ENCODE results near the gene ZC3H10. TPM values are rescaled to one million over a fixed set of nuclear protein-coding genes. Genes with fewer than 3 reads are reported as not detected.

ZC3H10 gene
- total RNA-seq, 1 donor from 2014 or later, result 4.1 TPM

DNA sequence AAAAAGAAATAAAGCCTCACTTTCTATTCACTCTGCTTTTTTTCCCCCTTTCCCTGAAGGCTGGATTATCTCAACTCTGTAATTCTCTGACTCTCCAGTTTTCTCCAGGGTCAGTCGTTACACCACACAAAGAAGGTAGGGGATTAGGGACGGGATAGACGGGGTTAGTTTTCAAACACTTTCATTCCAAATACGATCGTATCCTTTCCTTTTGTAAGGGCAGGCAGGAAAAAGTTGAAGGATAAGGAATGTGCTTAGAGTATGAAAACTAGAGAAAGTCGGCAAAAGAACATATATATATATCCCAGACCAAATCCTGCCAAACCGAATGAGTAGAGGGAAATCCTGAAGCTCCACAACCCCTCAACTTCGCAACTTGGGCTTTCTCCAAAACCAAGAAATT lies 9.4 kb downstream of the ZC3H10 start:
- no peak for DNase-seq (ENCODE audit: extremely low read depth, low read depth, low spot score)

DNA sequence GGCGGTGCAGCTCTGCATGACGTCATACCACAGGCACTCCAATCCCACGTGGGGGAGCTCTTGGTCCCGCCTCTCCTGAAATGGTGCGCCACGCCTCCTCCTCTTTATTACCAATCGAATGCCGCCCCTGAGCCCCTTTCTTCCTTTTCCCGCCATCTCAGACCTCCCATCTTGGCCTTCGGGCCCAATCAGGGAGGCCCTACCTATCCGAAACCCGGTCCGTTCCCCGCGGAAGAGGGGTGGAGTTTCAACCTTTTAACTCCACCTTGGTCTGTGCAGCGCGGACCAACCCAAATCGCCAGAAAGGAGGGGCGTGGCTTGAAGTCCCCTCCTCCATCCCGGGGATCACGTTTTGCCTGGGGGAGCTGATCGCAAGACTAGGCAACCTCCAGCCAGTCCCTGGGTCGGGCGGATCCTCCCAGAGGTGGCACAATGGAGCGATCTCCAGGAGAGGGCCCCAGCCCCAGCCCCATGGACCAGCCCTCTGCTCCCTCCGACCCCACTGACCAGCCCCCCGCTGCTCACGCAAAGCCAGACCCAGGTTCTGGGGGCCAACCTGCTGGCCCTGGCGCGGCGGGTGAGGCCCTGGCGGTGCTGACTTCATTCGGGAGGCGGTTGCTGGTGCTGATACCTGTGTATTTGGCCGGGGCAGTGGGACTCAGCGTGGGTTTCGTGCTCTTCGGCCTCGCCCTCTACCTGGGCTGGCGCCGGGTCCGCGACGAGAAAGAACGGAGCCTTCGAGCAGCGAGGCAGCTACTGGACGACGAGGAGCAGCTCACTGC lies 10.0 kb downstream of the ZC3H10 start, which contains the start of gene ESYT1:
Gene ESYT1 (plus strand): TSS at position 380 of the 782 bp plus-strand sequence. CDS start 53 bp downstream, at position 433.
- DNase-seq (ENCODE audit: extremely low read depth, low read depth, low spot score), result peak; percentile 99

- no peak for DNase-seq (ENCODE audit: extremely low read depth, low read depth, low spot score)
Measured at GRCh38 chr12:56128670-56129205, 10.7 kb downstream of the ZC3H10 start.

DNA sequence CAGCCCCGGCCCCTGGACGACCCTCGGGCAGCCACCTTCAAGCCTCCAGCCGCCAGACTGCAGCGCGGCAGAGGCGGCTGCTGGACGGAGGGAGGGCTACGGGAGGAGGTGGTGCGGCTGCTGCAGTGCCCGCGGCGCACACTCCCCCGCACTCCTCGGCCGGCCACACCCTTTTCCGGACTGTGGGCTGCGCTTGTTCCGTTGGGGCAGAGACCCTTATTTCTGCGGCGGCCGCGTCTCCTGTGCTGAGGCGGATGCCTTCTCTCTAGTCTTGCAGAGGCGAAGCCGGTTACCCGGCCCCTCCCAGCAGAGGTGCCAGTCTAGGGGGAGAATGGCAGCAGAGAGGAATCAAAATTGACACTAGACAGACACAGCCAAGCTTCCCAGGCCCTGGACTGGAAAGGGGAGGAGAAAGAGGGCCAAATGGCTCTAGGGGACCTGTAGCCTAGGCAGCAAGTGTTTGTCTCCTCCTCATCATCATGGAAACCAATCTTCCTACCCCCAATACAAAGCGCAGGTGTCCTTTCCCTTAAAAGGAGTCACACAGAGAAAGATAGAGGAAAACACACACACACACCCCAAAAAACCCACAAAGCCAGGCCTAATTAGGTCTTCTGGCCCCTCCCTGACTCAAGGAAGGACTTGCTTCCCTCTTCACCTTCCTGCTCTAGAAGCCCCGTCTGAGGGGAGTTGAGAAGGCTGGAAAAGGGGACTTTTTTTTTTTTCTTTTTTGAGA lies 11.3 kb downstream of the ZC3H10 start:
- DNase-seq (ENCODE audit: extremely low read depth, low read depth, low spot score), result no peak

DNA sequence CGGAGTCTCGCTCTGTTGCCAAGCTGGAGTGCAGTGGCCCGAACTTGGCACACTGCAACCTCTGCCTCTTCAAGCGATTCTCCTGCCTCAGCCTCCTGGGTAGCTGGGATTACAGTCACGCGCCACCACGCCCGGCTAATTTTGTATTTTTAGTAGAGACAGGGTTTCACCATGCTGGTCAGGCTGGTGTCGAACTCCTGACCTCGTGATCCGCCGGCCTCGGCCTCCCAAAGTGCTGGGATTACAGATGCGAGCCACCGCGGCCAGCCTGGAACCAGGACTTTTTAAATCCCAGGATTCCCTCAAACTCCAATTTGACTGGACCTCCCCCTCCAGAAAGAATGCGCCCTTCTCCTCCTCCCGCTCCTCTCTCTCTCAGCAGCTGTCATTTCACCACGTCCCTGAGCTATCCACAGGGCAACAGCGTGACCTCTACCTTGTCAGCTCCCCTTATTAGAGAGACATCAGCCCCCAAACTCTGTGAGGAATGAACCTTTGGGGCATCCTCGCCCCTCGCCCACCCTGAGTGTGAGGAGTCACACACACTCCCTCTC lies 12.0 kb downstream of the ZC3H10 start:
- DNase-seq (ENCODE audit: extremely low read depth, low read depth, low spot score), result no peak

GRCh38 chr12:56130876-56131275 lies 12.8 kb downstream of the ZC3H10 start:
- no peak for DNase-seq (ENCODE audit: extremely low read depth, low read depth, low spot score)

DNA sequence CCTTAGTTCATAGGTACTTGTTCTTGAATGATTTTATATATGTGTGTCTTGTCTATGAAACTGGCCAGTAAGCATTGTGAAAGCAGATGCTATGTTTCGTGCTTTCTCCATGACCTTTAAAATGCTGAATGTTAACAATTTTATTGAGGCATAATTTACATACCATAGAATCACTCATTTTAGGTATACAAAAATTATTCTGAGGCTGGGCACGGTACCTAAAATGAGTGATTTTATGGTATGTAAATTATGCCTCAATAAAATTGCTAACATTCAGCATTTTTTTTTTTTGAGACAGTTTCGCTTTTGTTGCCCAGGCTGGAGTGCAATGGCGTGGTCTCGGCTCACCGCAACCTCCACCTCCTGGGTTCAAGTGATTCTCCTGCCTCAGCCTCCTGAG lies 16.8 kb downstream of the ZC3H10 start:
- DNase-seq (ENCODE audit: extremely low read depth, low read depth, low spot score), result no peak

- no peak for DNase-seq (ENCODE audit: extremely low read depth, low read depth, low spot score)
Measured at GRCh38 chr12:56137853-56138571, 19.9 kb downstream of the ZC3H10 start.

GRCh38 chr12:56141946-56142784 lies 24.1 kb downstream of the ZC3H10 start:
- DNase-seq (ENCODE audit: extremely low read depth, low read depth, low spot score), result no peak

DNA sequence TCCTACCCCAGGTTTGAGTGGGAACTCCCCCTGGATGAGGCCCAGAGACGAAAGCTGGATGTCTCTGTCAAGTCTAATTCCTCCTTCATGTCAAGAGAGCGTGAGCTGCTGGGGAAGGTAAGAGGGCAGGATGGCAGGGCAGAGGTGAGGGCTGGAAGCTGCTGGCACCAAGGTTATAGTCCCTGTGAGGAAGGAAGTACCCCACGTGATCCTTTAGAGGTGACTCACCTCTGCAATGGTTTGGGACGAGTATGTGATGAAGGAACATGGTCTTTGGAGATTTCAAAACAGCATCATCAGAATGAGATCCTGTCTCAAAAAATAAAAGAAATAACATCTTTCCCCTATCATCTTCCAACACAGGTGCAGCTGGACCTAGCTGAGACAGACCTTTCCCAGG lies 25.2 kb downstream of the ZC3H10 start:
- DNase-seq (ENCODE audit: extremely low read depth, low read depth, low spot score), result no peak

DNA sequence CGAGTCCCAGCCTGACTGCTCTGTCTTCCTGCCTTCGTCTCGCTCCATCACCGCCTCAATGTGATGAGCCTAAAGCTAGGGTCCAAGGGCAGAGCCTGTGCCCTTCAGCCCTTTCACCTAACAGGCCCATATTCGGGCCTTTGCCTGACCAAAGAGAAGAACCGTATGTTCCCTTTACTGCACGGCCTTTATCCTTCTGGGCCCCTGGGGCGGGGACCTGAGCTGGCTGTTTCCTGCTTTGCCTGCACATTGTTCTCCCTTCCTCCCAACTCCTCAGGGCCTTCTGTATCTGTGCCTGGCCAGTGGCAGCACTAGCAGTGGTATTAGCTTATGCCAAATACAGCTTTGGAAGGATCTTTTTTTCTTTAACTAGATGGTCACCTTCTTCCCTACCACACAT lies 25.8 kb downstream of the ZC3H10 start:
- DNase-seq (ENCODE audit: extremely low read depth, low read depth, low spot score), result no peak

GRCh38 chr12:56145217-56145616 lies 27.2 kb downstream of the ZC3H10 start:
- no peak for DNase-seq (ENCODE audit: extremely low read depth, low read depth, low spot score)

GRCh38 chr12:56146492-56147460 lies 28.7 kb downstream of the ZC3H10 start:
- no peak for DNase-seq (ENCODE audit: extremely low read depth, low read depth, low spot score)

GRCh38 chr12:56150563-56150962 lies 32.5 kb downstream of the ZC3H10 start:
- DNase-seq (ENCODE audit: extremely low read depth, low read depth, low spot score), result no peak

- DNase-seq (ENCODE audit: extremely low read depth, low read depth, low spot score), result no peak
Measured at GRCh38 chr12:56151672-56152131, 33.6 kb downstream of the ZC3H10 start.

DNA sequence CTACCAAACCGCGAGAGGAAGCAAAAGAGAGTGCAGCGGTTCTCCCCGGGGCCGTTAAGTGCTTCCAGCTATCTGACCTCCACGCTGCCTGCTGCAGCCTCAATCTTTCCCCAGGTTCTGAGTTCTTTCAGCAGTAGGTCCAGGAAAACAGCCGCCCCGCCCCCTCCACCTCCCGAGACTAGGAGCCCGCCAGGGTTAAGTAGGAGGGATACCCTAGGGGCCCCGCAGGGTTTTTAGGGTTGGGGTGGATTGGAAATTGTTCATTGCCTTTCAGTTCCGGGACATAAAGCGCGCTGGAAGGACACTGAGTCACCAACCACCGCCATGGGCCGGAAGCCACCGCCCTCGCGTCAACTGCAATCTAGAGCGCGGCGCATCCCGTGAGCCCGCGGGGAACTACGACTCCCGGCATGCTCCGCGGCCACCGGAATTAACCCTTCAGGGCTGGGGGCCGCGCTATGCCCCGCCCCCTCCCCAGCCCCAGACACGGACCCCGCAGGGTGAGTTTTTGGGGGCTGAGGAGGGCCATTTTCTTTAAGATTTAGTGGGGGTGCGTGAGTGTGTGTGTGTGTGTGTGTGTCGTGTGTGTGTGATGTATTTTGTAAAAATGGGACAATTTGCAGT lies 34.2 kb downstream of the ZC3H10 start, which contains the start of gene MYL6B:
Gene MYL6B (plus strand): TSS at position 456 of the 624 bp plus-strand sequence. CDS start 1,332 bp downstream, outside the sequence.
- DNase-seq (ENCODE audit: extremely low read depth, low read depth, low spot score), result no peak

DNA sequence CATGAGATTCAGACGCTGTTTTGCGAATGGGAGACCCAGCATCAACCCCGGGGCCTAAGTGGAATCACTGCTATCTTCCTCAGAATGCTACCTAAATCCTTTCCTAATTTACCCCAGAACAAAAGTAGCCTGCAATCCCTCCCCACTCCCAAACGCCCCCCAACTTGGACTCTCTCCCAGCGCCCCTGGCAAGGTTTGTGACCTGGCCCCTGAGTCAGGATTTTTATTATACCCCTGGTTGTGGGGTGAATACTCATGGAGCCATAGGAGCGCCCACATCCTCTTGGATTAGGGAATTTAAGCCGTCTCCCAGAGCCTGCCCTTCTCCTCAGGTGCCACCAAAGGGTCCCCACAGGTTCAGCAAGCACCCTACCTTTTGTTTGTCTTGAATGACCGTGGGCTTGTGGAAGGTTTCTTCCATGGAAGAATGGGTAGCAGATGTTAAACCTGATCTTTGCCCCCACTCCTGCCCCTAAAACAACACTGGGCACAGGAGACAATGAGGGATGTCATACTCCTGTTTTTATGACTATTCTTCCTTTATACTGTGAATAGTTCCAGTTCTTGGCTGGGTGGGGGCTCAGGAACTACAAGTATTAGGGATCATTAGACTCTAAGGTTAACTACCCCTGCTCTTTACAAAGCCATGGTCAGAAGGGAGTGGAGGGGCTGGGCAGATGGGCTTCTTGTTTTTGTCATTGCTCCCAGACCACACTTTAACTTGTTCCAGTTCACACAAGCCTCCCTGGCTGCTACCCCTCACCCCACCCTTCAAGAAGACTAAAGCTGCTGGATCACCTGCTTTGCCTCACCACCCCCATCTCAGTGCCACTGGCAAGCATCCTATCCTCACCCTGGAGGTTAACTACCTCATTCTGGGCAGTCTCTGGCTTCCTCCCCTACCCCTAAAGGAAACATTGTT lies 35.0 kb downstream of the ZC3H10 start:
- no peak for DNase-seq (ENCODE audit: extremely low read depth, low read depth, low spot score)
